ENCODE results near the gene GNB5.

DNA sequence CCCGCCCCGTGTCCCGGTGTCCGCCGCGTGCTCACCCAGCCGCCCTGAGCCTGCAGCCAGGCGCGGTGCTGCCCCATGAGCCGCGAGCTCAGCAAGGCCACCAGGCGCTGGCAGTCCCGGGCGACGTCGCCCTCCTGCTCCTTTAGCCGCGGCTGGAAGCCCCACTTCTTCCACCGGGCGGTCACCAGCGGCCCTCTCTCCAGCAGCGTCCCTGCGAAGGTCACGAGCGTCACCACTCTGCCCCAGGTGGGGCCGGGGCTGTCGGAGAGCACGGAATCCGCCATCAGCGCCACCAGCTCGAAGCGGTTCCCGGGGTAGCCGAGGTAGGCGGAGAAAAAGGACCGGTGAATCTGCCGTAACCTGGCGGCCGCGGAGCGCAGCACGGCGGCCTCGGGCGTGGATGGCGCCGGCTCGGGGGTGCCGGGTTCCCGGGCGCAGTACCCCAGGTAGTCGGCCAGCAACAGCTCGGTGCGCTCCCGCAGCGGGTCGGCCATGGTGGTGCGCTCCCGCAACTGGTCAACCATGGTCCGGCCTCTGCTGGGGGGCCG, 78.9 kb downstream of the GNB5 start:
- TF ChIP-seq EP300 (conservative IDR thresholded peaks at IDR 0.05; ENCODE audit: poor library complexity, severe bottlenecking): no peak
- no peak for TF ChIP-seq CTCF (IDR thresholded peaks at IDR 0.05; ENCODE audit: poor library complexity, severe bottlenecking)
- no peak for TF ChIP-seq POLR2AphosphoS5 (IDR thresholded peaks at IDR 0.05)

All from neural cell (in vitro differentiated cells).